ENCODE measurements around the gene SNED1. TPM values are rescaled to one million over a fixed set of nuclear protein-coding genes. Genes with fewer than 3 reads are reported as not detected.

Gene SNED1
- total RNA-seq, 4 donors from 2014 or later, result 16.4 to 56.2 (median 43.5) TPM

GRCh38 chr2:240952496-240953246, 45.7 kb upstream of the SNED1 start:
- intact Hi-C loops (cut with DNase I; ENCODE audit: low total_unique reads) (no loop called here), in situ Hi-C loops (cut with MboI; ENCODE audit: low sequenced_read_pairs in 4 of 4) (no loop called here)
- Histone ChIP-seq H3K4me3 (no peak overlapping the region), H3K9me3 (no peaks in the 10 kb centered on the region), H3K27me3 (no peaks in the 10 kb centered on the region), H3K4me1 (no peaks in the 10 kb centered on the region), H3K27ac (no peak overlapping the region), H3K36me3 (no peaks in the 10 kb centered on the region)
- no peak for DNase-seq
- ATAC-seq, result no peak
- TF ChIP-seq POLR2A (IDR thresholded peaks at IDR 0.05), result no peak
- no peak for TF ChIP-seq CTCF (IDR thresholded peaks at IDR 0.05 in 4 of 5, conservative IDR thresholded peaks at IDR 0.05 in 1 of 5)

GRCh38 chr2:240953426-240954410, 44.7 kb upstream of the SNED1 start:
- H3K9me3 ChIP-seq, result no peaks in the 10 kb centered on the region
- intact Hi-C loops (cut with DNase I; ENCODE audit: low total_unique reads), result no loop called here
- H3K4me1 ChIP-seq, result no peaks in the 10 kb centered on the region
- no peak overlapping the region for H3K27ac ChIP-seq
- no peaks in the 10 kb centered on the region for H3K27me3 ChIP-seq
- in situ Hi-C loops (cut with MboI; ENCODE audit: low sequenced_read_pairs in 4 of 4), result no loop called here
- no peak overlapping the region for H3K4me3 ChIP-seq
- H3K36me3 ChIP-seq, result no peaks in the 10 kb centered on the region
- no peak for ATAC-seq
- peak in 1 of 2 donors; percentile 0 for DNase-seq
- no peak for TF ChIP-seq POLR2A (IDR thresholded peaks at IDR 0.05)
- no peak for TF ChIP-seq CTCF (IDR thresholded peaks at IDR 0.05 in 4 of 5, conservative IDR thresholded peaks at IDR 0.05 in 1 of 5)

DNA sequence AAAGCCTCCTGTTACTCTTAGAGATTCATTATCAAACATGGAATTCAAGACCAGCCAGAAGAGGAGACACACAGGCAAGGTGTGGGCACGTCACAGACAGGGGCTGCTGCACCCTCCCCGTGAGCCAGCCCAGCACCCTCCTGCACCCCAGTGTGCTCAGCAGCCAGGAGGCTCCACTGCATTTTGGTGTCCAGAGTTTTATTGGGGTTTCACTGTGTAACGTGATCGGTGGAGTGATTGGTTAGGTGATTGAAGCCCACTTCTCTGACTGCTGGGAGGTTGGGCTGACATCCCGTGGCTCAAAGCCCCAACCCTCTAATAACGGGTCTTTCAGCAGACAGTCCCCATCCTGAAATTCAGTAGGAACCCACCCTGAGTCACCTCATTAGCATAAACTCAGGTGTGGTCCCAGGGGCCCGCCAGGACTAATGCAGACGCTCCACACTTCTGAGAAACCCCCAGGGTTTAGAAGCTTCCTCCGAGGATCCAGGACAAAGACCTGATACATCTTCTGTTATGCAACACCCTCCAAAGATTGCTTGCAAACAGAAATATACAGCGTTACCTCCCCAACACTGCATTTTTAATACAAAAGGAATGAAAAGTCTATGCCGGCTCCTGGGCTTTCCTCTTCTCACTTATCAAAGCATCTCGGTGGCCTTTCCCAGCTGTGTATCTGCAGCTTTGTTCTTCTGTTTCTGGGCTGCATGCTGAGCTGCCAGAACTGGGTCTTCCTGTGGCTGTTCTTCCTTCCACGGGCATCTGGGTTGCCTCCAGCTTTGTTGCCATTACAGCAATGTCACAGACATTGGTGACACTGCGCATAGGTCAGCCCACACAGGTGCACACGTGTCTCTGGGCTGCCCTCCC, 43.7 kb upstream of the SNED1 start:
- H3K9me3 ChIP-seq, result no peaks in the 10 kb centered on the region
- no peak overlapping the region for H3K27ac ChIP-seq
- H3K27me3 ChIP-seq, result no peaks in the 10 kb centered on the region
- intact Hi-C loops (cut with DNase I; ENCODE audit: low total_unique reads), result no loop called here
- DNase-seq, result no peak
- H3K36me3 ChIP-seq, result no peaks in the 10 kb centered on the region
- no peaks in the 10 kb centered on the region for H3K4me1 ChIP-seq
- no peak for TF ChIP-seq CTCF (IDR thresholded peaks at IDR 0.05 in 4 of 5, conservative IDR thresholded peaks at IDR 0.05 in 1 of 5)
- no peak for TF ChIP-seq POLR2A (IDR thresholded peaks at IDR 0.05)
- no peak overlapping the region for H3K4me3 ChIP-seq
- ATAC-seq, result no peak
- in situ Hi-C loops (cut with MboI; ENCODE audit: low sequenced_read_pairs in 4 of 4), result no loop called here

DNA sequence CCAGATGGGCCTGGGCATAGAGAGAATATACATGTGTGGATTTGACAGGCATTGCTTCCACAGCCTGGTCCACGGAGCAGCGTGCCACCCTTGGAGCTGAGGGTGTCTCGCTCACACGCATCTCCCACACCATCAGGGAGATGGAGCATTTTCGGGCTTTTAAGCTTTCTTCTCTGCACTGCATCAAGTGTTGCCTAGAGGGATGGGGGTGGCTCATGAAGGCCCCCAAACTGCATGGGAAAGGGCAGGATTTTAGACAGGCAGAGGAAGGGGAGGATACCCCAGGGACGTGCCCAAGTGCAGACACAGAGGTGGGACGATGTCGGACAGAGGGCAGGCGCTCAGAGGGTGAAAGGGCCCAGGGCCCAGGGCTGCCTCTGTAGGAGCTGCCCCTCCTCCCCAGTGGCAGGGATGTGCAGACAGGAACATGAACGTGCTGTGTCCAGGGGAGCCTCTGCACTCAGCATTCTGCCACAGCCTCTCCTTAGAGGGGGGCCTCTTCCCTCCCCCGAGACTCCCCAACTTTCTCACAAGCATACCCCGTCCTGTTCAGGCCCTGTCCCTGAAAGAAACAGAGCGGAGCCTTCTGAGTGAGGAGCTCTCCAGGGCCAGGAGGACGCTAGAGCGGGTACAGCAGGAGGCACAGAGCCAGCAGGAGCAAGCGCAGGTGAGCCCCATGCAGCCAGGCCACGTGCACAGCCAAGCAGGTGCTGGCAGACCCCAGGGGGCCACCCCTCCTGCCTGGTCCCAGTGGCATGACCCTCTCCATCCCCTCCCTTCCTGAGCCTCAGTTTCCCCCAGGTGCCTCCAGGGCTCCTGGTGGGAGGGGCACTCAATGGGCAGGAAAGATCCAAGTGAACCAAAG, 42.9 kb upstream of the SNED1 start:
- ATAC-seq (no peak), DNase-seq (peak in 1 of 2 donors; percentile 1)
- H3K27me3 ChIP-seq, result no peaks in the 10 kb centered on the region
- H3K4me3 ChIP-seq, result no peak overlapping the region
- H3K27ac ChIP-seq, result no peak overlapping the region
- TF ChIP-seq CTCF (IDR thresholded peaks at IDR 0.05 in 4 of 5, conservative IDR thresholded peaks at IDR 0.05 in 1 of 5), result no peak
- in situ Hi-C loops (cut with MboI; ENCODE audit: low sequenced_read_pairs in 4 of 4) (no loop called here), intact Hi-C loops (cut with DNase I; ENCODE audit: low total_unique reads) (no loop called here)
- H3K4me1 ChIP-seq, result no peaks in the 10 kb centered on the region
- H3K36me3 ChIP-seq, result no peaks in the 10 kb centered on the region
- H3K9me3 ChIP-seq, result no peaks in the 10 kb centered on the region

Measured in gastrocnemius medialis (tissue), 4 donors.